DMS79 treated with DMSO at 0.1 percent for 48 hours (cell line): Measurements from ENCODE around the gene GYS1.
A peak's percentile ranks its signal among the peaks of the same experiment; 100 is the strongest.

Source experiments
- DNase-seq: peaks from one replicate; lab custom pipeline; 2025; lab: John Stamatoyannopoulos, UW

Gene GYS1

DNA sequence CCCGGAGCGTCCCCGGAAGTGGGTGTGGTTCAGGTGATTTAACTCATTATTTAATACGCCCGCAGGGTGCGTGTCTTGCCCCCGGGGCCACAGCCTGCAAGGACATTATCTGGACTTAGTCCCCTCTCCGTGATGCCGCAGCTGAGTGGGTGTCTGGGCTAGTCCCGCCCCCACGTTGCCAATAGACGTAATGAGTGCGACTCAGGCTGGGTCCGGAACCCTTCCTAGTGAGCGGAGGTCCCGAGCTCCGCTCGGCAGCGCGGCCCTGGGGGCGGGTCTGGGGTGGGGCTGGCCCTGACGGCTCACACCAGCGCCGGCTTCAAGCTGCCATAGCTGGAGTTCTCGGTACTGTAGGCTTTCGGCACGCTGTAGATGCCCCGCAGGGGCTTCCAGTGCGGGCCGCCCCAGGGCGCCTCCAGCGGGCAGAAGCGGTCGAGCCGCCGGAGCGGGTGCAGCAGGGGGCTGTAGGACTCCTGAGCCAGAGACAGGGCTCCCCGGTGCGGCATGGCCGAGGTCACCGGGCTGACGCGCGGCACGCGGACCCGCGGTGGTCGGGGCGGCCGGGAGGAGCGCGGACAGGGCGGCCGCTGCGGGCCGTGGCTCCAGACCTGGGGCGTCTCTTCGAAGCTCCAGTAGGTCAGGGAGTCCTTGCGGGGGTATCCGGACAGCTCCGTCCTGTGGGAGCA lies 24.7 kb upstream of the GYS1 start:
- peak; percentile 13 for DNase-seq

DNA sequence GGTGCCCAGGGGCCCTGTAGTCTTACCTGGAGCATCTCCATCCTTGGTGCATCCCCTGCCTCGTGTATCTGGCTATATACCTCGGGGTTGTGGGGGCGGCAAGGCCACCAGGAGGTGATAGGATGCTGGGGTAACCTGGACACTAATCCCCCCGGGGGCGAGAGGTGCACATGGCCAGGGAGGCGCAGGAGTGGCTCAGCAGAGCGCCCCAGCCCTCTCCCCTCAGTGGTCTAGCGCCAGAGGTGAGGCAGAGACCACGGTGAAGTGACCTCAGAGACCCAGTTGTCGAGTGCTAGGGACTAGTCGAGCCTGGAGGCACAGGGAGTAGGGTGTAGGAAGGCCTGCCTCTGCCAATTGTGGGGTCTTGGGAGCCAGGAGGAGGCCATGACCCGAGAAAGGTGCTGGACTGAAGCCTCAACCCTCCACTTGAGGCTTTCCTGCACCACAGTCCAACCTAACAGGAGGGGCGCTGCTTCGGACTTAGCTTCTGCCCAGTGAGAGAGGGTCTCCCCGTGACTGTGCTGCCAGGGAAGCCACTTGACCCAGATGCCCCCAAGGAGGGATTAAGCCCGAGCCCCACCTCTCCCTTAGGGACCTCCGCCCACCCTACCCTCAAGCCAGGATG lies 24.0 kb upstream of the GYS1 start, which contains the start of gene LHB:
LHB (minus strand) TSS at position 51 of the 625 bp plus-strand sequence; CDS start at position 41, 10 bp downstream.
- DNase-seq = no peak

DNA sequence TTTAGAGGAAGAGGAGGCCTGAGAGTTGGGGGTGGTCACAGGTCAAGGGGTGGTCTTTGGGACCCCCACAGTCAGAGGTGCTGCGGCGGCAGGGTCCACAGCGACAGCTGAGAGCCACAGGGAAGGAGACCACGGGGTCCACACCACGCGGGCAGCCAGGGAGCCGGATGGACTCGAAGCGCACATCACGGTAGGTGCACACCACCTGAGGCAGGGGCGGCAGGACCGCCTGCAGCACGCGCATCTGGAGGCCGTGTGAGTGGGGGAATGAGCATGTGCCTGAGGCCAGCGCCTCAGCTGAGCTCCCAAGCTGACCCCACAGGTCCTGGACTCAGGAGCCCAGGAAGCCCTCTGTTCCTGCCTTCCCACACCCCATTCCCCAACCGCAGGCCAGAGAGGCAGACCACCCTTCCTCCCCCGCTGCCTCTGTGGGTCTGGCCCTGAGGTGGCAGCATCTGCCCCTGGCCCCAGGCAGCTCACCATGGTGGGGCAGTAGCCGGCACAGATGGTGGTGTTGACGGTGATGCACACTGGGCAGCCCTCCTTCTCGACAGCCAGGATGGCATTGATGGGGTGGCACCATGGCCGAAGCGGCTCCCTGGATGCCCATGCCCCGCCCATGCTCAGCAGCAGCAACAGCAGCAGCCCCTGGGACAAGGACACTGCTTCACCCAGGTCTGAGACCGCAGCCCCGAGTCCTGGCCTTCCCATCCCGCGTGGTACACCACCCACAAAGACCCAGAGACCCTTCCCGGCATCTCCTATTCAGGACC lies 23.1 kb upstream of the GYS1 start:
- DNase-seq = no peak

DNA sequence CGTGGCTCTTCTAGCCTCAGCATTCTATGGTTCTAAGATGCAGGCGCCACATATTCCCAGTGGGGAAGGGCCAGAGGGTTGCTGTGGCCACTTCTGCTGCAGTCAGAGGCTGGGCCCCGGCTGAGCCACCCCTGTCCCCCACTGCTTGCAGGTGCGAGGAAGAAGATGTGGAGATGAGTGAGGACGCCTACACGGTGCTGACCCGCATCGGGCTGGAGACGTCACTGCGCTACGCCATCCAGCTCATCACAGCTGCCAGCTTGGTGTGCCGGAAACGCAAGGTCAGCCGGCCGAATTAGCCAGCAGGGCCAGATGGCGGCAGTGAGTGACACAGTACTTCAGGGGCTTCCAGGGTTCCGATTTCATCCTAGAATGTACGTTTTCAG lies 21.8 kb upstream of the GYS1 start:
- no peak for DNase-seq

GRCh38 chr19:49014123-49014869 lies 21.2 kb upstream of the GYS1 start:
- DNase-seq = no peak

DNA sequence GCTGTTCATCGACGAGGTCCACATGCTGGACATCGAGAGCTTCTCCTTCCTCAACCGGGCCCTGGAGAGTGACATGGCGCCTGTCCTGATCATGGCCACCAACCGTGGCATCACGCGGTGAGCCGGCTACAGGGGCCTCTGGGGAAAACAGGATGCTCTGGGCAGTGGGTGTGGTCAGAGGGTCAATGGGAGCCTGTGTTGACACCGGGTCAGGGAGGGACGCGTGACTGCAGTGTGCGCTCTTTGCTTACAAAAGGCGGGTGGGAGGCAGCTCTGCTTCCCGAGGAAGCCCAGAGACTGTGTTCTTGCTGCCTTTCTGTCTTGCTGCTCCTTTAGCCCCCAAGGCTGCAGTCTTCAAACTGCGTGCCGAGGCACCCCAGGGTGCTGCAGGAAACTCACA lies 18.1 kb upstream of the GYS1 start:
- DNase-seq = no peak

- no peak for DNase-seq
These were observed 17.3 kb upstream of the GYS1 start for GRCh38 chr19:49010453-49010852.

DNA sequence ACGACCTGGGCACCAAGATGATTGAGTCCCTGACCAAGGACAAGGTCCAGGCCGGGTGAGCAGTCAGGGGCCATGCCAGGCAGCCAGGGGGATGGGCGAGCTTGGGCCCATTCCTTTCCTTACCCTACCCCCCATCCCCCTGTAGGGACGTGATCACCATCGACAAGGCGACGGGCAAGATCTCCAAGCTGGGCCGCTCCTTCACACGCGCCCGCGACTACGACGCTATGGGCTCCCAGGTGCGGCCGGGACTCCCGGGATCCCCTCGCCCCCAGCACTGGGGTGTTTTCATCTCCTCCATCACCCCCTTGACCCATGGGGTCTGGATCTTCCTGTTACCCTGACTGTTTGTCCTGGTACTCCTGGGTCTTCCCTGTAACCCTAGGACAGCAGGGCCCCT lies 16.7 kb upstream of the GYS1 start:
- no peak for DNase-seq

DNA sequence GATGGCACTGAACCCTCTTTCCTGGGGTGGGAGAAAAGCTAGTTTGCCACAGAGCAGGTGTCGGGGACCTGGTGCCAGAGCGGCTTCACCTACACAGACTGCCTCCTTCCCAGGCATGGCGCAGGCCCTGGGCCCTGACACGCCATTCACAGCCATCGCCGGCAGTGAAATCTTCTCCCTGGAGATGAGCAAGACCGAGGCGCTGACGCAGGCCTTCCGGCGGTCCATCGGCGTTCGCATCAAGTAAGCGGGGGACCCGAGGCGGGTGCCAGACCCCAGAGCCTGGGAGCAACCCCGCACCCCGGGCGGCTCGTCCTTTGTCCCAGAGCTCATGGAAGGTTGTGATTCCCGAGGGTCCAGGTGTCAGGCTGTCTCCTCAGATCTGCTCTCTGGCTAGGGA lies 13.8 kb upstream of the GYS1 start:
- DNase-seq = no peak

GRCh38 chr19:49004964-49005614 lies 12.0 kb upstream of the GYS1 start:
- DNase-seq = no peak

- no peak for DNase-seq
These were observed 11.0 kb upstream of the GYS1 start for GRCh38 chr19:49004133-49004532.

DNA sequence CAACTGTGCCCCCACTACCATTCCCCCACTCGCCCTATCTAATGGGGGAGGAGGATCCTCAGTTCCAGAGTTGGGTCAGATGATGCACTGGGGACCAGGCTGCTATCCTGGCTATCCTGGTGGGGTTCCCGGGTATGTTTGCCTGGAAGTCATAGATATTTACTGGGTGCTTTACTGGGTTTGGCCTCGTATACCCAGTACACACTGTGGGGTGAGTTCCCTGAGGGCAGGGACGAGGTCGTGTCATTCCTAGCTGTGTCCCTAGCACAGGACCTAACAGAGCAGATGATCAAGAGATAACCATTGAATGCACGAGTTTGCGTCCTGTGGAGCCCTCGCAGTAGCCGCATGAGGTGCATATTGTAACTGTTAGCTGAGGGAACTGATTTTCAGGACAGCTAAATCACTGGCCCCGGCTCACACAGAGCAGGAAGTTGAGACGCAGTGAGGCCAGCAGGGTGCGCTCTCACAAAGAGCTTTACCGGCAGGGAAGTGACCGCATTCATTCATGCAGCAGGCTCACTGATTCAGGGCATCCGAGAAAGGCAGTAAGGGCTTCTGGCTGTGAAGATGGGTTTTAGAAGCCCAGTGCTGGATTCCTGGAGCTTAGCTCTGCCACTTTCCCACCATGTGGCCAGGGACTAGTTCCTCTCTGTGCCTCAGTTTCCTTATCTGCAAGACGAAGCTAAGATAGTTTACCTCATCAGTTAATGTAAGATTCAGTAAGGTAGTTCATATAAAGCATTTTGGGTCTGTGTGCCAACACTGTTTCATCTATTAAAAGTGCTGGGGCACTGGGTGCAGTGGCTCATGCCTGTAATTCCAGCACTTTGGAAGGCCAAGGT lies 6.6 kb upstream of the GYS1 start:
- DNase-seq = no peak

DNA sequence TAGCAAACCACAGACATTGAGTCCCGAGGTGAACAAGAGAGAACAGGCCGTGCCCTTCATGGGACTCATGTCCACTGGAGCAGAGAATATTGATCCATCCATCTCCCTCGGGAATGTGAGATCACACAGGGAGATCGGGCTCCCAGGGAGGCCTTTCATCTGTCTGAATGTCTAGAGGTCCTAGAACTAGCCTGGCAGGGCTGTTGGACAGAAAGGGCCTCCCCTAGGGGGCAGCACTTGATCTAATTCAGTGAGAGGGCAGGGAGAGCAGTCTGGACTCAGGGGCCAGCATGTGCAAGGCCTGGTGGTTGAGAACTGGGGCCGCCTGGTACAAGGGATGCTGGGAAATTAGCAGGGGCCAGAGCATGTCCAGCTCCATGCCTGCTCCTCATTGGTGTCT lies 4.9 kb upstream of the GYS1 start:
- no peak for DNase-seq

GRCh38 chr19:48994035-48994386 lies 902 bp upstream of the GYS1 start:
- no peak for DNase-seq

- DNase-seq = peak; percentile 64
These were observed 431 bp downstream of the GYS1 start for GRCh38 chr19:48992581-48993174.

DNA sequence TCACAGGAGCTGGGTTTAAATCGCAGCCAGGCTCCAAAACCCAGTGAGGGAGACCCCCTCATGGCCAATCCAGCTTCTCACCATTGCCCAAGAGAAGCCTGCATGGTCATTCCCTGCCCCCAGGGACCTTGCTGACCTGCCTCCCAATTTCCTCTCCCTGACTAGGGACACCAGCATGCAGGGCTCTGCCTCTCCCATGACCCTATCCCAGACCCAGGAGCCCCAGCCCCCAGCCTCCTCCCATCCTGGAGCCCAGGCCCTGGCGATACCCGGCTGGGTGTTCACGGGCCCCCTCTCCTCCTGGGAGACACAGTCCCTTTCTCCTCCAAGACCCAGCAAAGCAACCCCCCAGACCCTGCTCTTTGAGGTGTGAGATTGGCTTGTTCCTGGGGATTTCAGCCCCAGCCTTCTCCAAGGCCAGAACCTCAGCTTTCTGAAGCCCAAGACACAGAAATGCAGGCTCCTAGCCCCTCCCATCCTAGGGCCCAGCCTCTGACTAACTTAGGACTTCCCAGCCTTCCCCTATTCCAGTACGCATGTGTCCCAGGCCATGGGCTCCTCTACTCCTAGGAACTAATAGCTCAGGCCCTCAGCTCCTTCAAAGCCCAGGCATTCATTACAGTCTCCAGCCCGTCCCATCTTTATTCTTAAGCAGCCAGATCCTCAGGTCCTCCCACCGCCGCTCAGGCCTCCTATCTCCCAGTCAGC lies 1.1 kb downstream of the GYS1 start:
- DNase-seq = no peak

DNA sequence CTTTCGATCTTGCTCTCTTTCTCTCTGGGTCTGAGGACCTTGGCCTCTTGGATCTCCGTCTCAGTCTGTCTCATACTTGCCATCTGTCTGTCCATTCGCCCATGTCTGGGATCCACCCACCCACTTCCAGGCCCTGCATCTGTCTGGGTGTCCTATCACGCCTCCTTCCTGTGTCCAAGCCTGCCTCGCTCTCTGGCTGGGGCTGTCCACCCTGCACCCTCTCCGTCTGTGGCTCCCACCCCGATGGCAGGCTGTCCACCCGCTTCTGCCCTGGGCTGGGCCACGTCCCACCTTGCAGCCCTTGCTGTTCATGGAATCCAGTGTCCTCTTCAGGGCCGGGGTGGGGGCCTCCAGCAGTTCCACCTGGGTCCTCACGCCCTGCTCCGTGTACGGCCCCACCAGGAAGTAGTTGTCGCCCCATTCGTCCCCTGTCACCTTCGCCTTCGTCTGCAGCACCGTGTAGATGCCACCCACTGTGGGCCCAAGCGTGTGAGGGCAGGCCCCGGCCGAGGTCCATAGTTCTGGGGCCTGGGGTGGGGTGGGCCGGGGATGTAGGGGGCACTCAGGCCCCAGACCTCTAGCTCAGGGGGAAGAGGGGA lies 2.0 kb downstream of the GYS1 start:
- DNase-seq = no peak

DNA sequence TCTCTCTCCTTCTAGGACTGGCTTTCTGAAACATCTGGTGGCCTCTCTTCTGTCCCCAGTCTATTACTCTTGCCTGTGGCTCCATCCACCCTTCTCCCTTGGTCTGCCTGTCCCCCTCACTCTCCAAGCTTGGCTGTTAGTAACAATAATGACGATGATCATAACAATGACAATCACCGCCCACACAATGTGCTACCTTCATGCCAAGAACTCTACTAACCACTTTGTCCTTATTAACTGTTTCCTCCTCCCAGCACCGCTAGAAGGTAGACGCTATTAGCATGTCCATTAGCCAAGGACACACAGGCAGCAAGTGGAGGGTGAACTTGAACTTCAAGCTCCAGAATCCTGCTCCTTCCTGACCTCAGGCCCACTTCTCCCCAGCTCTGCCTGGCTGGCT lies 2.7 kb downstream of the GYS1 start:
- no peak for DNase-seq

GRCh38 chr19:48989701-48990291 lies 3.3 kb downstream of the GYS1 start:
- no peak for DNase-seq
